PFSK-1 (cell line): ENCODE results near the gene CBX1.

Experiments
- FOXP2 ChIP-seq: optimal IDR thresholded peaks from 2 replicates; pipeline ENCODE3; 2011; ENCODE audit warnings: borderline replicate concordance, control low read depth, inconsistent platforms; ENCODE audit not compliant: insufficient read depth; ENCODE audit errors: extremely low read length, extremely low read depth
- POLR2AphosphoS5 ChIP-seq: IDR thresholded peaks from 2 replicates; pipeline ENCODE4 v1.6.1; 2012; ENCODE audit warnings: low read depth, mild to moderate bottlenecking, control low read depth, low read length, moderate library complexity
- REST ChIP-seq, 2 experiments: IDR thresholded peaks; 2 replicates each; pipeline versions ENCODE4 v1.6.1 to v1.8.0; 2011 to 2012; ENCODE audit warnings: low read depth in 2 of 2, low read length in 2 of 2, control low read depth in 1 of 2, inconsistent platforms in 1 of 2, mild to moderate bottlenecking in 1 of 2, moderate library complexity in 1 of 2; ENCODE audit not compliant: insufficient read depth in 1 of 2
- SIN3A ChIP-seq: IDR thresholded peaks from 2 replicates; pipeline ENCODE4 v1.6.1; 2012; ENCODE audit warnings: mild to moderate bottlenecking, low read length, moderate library complexity, borderline replicate concordance; ENCODE audit not compliant: insufficient read depth
- TAF1 ChIP-seq: IDR thresholded peaks from 2 replicates; pipeline ENCODE4 v1.6.1; 2012; ENCODE audit warnings: low read length, control low read depth, borderline replicate concordance; ENCODE audit not compliant: insufficient read depth

- no peak for TF ChIP-seq POLR2AphosphoS5
- TF ChIP-seq REST (IDR thresholded peaks at IDR 0.05; ENCODE audit: insufficient read depth in 1 of 2, low read depth in 2 of 2, low read length in 2 of 2): no peak
- no peak for TF ChIP-seq SIN3A
- TF ChIP-seq FOXP2: no peak
- TF ChIP-seq TAF1: no peak
Measured at GRCh38 chr17:48110761-48111160, 9.5 kb upstream of the CBX1 start.
